HK-2 (cell line): ENCODE results near the gene RPS6KL1.

Source experiments
- DNase-seq: peaks from one replicate; pipeline ENCODE4 v3.0.0-alpha.2; 2018; ENCODE audit not compliant: unreplicated experiment

RPS6KL1 gene

GRCh38 chr14:74912801-74913200 lies 10.3 kb downstream of the RPS6KL1 start:
- DNase-seq, result no peak

GRCh38 chr14:74912111-74912510 lies 10.9 kb downstream of the RPS6KL1 start:
- no peak for DNase-seq

- no peak for DNase-seq
Observed at GRCh38 chr14:74911704-74912103, 11.4 kb downstream of the RPS6KL1 start.

GRCh38 chr14:74911221-74911620 lies 11.8 kb downstream of the RPS6KL1 start:
- DNase-seq, result no peak

- no peak for DNase-seq
Observed at GRCh38 chr14:74910556-74910955, 12.5 kb downstream of the RPS6KL1 start.

- no peak for DNase-seq
Observed at GRCh38 chr14:74909911-74910310, 13.1 kb downstream of the RPS6KL1 start.

GRCh38 chr14:74909501-74909900 lies 13.6 kb downstream of the RPS6KL1 start:
- no peak for DNase-seq

- no peak for DNase-seq
Observed at GRCh38 chr14:74908861-74909341, 14.2 kb downstream of the RPS6KL1 start.

- DNase-seq, result no peak
Observed at GRCh38 chr14:74907744-74908143, 15.3 kb downstream of the RPS6KL1 start.

GRCh38 chr14:74906925-74907521 lies 16.0 kb downstream of the RPS6KL1 start:
- no peak for DNase-seq

GRCh38 chr14:74905595-74906142 lies 17.4 kb downstream of the RPS6KL1 start:
- peak; percentile 65 for DNase-seq

GRCh38 chr14:74904635-74905503 lies 18.2 kb downstream of the RPS6KL1 start:
- no peak for DNase-seq

GRCh38 chr14:74902941-74903705 lies 19.9 kb downstream of the RPS6KL1 start:
- DNase-seq, result no peak

GRCh38 chr14:74898694-74899093 lies 24.4 kb downstream of the RPS6KL1 start:
- DNase-seq, result no peak

GRCh38 chr14:74898083-74898482 lies 25.0 kb downstream of the RPS6KL1 start:
- DNase-seq, result no peak

- no peak for DNase-seq
Observed at GRCh38 chr14:74897642-74898041, 25.4 kb downstream of the RPS6KL1 start.

GRCh38 chr14:74896400-74896799 lies 26.7 kb downstream of the RPS6KL1 start:
- DNase-seq, result no peak

- no peak for DNase-seq
Observed at GRCh38 chr14:74893614-74894091, 29.4 kb downstream of the RPS6KL1 start.

GRCh38 chr14:74892745-74893144 lies 30.3 kb downstream of the RPS6KL1 start:
- DNase-seq, result no peak

GRCh38 chr14:74891870-74892269 lies 31.2 kb downstream of the RPS6KL1 start:
- DNase-seq, result no peak

GRCh38 chr14:74890262-74890661 lies 32.8 kb downstream of the RPS6KL1 start:
- DNase-seq, result no peak
